Left hindlimb (tissue), 1 donor: Measurements from ENCODE around the gene STX8.

Experiments
- DNase-seq: peaks from one replicate; pipeline ENCODE4 v3.0.0-alpha.2; 2018

STX8 gene

DNA sequence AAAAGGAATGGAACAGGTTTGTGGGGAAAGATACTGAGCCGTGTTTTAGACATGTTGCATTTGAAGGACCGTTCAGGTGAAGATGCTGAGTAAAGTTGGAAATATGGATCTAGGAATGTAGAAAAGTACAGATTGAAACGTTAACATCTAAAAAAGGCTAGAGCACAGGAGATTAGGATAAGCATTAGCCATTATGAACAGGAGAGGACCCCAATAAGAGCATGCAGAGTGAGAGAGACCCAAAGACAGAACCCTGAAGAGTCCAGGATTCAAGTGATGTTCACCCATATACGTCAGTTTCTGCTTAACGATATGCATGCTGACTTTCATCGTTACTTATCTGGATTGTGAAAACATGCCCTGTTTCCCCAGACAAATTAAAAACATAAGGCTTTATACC, 140.5 kb downstream of the STX8 start:
- DNase-seq = no peak

DNA sequence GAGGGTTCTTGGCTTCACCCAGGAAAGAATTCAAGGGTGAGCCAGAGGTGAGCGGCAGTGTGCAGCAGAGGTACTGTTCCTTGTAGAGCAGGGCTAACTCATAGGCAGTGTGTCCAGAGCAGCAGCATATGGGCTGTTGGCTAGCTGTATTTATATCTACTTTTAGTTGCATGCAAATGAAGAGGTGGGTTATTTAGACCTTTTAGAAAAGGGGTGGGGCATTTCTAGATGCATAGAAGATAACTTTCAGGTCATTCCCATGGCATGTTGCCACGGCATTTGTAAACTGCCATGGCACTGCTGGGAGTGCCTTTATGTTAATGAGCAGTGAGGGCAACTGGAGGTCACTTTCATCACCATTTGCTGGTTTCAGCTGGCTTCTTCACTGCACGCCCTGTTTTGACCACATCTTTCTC, 141.0 kb downstream of the STX8 start:
- no peak for DNase-seq

DNA sequence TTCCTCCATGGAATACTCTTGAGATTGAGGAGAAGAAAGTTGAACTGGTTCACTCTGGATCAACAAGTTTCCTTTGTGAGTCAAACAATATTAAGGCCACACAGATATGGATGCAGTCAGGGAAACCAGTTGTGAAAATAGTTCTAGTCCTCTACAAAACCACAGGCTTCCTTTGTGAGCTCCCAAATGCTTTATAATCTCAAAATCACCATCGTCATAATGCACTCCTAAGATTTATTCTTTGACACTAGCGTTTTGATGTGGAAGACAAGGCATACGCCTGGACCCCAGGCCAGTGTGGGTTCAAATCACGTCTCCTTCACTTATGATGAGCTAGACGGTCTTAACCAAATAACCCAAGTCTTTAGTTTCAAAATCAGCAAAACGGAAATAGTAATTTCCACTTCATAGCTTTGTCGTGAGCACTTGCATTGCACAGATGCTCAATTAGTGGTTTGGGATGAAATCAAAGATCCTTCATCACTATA, 142.6 kb downstream of the STX8 start:
- no peak for DNase-seq

DNA sequence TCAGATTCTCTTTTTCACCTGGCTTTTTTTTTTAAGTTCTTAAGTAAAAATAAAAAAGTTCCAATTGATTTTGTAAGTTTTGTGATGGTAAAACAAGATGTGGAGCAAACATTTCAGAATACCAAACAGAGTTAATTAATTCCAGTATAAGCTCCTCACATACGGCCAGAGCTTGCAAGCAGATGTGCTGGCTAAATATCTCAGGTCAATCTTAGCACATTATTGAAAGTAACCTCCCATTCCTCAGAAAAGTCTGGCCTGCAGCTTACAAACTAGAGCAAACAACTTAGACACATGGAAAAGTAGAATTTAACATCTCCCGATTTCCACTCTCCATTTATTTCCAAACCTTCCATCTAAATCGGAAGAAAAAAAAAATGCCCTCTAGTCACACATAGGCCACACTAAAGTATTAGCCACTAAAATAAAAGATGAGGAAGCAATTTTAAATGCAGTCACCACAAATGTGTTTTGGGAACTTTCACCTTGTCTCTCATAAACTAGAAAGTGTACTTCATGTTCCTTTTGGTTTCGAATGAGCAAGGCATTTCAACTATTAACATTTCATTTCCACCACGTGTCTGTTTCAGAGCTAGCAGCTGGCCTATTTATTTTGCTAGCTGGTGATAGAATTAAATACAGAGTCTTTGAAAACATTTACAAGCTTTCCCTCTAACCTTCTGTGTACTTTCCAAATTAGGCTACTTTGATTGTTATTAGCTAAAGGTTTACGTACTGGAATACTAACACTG, 143.3 kb downstream of the STX8 start:
- no peak for DNase-seq

DNA sequence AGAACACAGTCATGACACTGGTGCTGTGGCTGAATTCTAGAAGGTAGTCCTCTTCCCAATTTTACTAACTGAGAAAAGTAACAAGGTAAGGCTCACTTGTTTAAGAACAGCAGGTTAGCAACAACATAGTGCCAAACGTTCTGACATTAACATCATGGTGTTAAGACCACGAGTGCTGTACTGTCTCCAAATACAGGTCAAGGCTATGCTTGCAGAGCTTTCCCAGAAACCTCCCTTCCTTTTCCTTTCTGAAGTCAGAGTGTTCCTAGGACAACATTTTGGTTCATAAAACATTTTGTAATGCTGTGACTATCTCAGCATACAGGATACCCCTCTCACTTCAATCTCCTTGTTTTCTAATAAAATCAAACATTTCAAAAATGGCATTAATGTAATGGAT, 144.0 kb downstream of the STX8 start:
- DNase-seq = no peak

DNA sequence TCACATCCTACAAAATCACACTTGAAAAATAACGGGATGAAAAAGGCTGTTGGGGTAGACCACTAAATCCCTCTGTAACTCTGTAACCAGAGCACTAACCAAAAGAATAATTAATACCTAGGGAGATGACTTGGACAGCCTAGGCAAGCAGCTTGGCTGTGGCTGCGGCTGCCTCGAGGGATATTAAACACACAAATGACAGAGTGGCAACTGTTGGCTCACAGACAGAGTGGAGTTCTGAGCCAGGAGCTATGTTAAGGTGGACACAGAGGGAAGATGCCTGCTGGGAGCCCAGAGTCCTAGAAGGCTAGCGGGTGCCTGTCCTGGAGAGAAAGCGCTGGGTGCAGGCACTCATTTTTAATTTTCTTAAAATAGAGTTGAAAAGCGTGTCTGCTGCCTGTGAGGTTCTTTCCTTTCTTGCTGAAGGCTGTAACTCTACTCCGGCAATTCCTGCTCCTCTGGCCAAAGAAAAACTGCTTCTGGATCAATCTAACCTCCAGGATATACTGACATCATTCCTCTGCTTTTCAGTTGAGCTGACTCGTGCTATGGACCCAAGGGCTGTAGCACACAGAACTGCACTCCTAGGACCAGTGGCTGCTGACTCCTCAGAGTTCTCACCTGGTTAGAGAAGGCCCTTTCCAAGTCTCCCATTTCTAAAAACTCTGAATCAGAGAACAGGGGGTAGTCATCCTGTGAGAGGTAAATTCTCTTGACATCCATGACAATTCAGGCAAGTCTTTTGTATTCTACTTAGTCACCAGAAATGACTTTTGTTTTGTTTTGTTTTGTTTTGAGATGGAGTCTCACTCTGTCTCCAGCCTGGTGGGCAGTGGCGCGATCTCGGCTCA, 147.9 kb downstream of the STX8 start:
- peak; percentile 65 for DNase-seq

DNA sequence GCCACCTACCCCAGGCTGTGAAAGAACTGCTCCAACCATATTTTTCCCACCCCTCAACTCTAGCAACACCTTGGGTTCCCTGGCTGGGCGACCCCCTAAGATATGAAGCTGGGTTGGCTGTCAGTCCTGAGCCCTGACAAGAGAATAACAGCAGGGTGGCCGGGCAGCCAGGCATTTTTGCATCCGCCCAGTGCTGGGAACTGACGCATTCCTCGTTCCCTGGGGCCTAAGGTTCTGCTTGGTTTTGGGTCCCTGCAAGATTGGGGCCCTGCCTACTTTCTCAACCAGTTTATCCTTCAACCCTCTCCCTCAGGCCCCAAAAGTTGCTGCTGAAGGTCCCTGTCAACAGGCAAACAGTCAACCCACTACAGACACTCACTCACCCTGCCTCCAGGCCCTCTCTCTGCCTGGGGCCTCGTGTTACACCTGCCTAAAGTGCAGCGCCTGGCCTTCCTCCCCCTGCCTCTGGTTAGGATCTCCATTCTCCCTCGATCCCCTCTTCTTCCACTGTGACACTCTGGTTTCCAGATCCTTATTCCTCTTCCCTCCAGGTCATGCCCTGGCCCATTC, 151.5 kb downstream of the STX8 start:
- no peak for DNase-seq

DNA sequence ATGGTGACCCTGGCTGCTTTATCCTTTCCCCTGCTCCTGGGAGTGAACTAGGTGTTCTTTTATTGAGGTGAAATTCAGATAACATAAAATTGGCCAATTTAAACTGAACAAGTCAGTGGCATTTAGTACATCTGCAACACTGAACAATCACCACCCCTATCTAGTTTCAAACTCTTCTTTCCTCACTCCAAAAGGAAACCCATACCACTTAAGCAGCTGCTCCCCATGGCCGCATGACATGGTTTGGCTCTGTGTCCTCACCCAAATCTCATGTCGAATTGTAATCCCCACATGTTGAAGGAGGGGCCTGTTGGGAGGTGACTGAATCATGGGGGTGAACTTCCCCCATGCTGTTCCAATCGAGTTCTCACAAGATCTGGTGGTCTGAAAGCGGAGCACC, 154.1 kb downstream of the STX8 start:
- no peak for DNase-seq

DNA sequence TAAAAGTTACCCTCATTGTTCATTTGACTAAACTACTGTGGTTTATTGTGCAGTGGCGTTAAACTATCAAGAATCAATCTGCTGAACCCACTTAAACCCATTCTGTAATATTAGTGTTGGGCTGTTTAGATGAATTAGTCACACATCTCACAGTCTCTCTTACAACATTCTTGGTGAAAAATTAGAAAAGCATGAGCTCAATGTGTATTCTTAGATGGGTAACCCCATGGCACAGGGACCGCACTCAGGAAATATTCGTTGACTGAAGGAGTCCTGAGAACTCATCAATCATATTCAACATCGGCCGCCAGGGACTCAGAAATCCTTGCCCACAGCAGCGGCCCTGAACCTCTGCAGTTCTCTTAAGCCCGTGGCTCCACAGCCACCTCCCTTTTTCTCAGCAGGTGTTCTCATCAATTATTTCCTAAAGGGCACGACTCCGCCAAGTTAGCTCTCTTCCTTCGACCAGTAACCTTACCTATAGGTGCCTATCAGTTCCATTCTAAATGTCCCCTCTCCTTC, 155.6 kb downstream of the STX8 start:
- no peak for DNase-seq

DNA sequence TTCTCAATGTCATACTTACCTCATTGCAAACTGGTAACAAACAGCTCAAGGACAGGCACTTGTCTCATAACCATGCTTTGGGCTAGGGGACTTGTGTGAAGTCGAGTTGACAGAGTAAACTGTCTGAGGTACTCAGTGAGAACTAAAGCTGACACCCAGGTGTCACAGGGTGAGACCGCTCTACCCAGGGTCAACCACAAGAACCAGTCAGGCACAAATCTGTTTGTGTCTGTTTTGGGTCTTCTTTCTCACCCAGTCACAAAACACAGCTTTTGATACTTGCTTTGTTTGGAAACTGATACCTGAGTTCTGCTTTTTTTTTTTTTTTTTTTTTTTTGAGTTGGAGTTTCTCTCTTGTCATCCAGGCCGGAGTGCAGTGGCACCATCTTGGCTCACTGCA, 161.1 kb downstream of the STX8 start:
- no peak for DNase-seq

DNA sequence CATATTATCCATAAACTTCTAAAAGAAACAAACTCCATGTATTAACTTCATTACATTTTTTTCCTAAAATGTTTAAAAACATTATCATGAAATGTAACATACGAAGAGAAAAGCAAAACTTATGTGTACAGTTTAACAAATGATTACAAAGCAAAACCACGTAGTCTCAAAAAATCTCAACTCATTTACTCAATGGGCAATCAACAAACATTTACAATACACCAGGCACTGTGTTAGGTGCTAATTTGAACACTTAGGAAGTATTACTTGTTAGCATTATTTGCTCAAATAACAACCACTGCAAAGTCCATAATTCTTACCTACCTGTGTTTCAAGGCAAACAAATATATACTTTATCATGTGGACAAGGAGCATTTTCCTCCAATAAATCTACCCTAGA, 164.9 kb downstream of the STX8 start:
- DNase-seq = no peak

DNA sequence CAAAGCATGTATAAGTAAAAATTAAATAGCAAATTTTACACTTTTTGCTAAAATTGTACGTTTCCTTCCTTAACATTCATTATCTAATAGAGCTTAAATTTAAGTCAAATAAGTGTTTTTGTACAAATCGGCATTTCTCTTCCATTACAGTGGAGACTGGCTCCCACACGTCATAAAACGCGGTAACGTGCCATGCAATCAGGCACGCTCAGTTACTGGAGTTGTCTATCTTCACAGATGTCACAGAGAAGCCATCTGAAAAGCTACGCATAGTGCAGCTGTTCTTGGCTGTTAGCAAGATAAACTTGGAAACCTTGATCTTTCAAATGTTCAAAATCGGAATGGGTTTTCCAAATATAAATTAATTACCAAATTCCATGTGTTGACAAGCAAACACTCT, 165.3 kb downstream of the STX8 start:
- no peak for DNase-seq

DNA sequence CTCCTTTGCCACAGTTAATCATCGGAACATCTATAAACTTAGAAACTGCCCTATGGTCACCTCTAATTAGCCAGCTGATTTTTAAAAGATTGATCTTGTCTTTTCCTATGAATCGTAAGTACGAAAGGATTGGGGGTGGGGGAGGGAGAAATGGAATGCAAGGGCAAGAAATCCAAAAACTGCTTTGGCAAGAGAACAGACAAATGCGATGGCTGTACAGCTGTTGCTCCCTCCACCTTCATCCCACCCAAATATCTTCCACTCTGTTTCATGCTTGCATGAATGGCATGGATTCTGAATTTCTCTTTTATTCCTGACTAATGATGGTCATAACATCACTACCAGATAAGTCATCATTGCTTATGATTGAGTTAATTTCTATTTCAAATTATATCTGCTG, 165.7 kb downstream of the STX8 start:
- no peak for DNase-seq

DNA sequence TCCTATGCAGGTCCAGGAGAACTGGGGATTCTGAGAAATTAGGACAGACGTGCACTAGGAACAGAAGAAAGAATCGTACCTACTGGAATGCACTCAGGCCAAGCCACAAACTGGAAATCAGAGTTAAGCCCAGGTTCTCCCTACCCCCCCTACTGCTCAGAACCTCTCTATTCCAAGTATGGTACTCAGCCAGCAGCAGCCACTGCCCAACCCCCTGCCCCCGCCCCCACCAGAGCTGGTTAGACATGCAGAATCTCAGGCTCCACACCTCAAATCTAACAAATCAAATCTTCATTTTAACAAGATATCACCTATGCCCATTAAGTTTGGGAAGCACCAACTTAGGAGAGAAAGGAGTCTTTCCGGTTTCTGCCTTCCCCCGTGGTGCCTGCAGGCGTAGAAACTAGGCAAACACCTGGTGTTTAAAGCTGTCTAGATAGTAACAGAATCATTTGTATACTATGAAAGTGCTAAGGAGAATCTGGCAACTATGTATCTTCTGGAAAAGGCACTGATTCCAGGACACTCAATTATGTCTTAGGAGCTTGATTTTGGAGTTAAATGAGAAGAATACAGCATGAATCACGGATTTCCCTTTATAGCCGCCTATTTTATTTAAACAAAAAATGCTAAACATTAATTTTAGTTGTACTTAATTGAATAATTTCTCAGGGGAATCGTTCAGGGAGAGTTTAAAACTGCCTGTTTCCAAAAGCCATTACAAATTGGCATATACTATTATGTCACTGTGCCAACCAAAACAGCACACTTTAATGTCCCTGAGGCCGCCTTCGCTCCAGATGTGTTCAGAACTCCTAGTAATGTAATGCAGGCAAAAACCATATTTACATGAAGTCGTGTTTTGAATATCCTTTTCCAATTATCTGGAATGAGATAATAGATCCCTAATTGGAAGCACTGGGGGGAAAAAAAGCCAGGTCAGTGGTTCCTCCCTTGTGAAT, 166.5 kb downstream of the STX8 start:
- DNase-seq = peak; percentile 55

DNA sequence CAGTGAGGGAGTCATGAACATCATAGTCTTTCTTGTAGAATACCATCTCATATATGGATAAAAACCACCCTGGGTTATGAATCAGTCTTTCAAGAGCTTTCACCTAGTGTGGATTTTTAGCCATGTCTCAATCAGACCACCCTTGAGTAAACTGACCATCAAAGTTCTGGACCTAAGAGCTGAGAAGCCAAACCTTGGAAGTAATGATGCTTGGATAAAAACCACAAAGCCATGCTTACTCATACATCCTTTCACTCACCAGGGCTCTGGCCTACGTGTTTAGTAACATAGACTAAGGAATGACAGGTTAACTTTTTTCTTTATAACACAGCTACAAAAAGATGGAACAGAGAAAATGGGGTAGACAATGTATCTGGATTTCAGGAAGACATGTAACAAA, 167.2 kb downstream of the STX8 start:
- DNase-seq = no peak

DNA sequence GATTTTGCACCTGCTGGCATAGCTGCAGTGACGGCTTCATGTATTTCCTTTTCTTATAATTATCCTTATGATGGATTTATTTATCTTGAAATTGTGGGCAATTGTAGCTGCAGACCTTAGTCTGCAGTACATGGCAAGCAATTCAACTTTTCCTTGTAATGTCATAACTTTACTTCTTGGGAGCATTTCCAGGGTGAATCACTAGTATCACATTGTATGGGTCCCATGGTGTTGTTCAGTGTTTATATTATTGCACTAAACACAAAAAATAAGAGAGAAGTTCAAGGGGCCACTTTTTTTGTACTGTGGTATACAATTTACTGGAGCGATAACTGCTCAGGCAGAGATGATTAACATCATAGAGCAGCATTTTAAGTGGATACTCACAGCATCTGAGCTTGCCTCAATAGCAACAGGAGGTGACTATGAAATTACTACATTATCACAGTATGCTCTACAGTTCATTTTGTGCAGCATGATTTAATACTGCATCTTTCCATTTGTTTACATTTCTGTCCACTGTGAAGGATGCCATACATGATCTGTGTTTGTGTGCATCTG, 169.5 kb downstream of the STX8 start:
- DNase-seq = no peak

DNA sequence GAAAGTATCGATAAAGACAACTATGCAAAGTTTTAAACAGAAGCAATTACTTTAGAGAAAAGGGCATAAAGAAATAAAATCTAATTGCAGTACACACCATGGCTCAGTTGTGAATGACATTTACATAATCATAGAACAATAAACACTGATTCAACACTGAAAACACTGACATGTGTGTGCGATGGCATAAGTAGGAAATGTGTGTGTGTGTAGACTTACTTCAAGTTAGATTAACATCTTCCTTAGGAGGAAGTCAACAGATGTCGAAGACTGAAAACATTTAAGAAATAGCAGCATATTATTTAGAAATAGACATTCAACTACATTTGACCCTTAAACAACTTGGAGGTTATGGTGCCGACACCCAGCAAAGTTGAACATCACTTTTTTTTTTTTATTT, 172.4 kb downstream of the STX8 start:
- DNase-seq = no peak

DNA sequence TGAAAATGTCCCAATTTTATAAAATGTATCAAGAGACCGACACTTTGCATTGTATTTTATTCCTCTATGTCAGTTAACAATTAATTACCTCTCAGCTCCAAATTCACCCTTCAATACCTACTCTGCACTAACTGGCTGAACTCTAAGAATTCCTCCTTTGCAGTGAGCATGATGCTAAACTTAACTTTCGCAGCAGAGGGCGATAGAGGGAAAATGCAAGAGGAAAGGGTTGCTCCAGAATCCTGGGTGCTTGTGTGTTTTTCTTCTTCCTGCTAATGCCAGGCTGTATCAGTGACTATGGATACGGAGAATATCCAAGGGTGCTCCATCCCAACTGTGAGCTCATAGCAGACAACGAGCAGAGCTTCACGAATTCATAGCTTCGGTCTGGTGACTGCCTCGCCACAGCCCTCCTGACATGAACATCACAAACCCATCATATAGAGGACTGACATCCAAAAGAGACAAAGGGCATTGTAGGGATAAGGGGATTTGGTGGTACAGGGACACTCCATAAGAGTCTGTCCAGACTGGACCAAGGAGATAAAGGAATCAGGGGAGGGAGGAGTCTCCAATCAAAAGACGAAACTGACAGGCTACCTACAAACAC, 172.9 kb downstream of the STX8 start:
- no peak for DNase-seq

DNA sequence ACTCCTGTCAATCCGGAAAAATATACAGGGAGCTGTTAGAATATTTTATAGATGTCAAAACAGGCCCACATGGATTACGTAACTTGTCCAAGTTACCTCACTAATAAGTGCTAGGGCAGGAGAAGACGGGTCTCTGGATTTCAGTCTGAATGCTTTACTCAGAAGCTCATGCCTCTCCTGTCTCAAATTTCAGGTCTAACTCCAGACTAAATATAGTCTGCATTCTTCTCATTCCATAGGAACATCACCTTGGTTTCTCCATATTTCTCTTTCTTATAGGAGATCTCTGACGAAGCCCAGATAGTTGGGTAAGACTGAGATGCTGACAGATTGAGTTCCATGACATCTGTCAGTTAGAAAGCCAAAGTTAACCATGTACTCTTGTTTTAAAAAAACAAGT, 174.2 kb downstream of the STX8 start:
- DNase-seq = no peak

DNA sequence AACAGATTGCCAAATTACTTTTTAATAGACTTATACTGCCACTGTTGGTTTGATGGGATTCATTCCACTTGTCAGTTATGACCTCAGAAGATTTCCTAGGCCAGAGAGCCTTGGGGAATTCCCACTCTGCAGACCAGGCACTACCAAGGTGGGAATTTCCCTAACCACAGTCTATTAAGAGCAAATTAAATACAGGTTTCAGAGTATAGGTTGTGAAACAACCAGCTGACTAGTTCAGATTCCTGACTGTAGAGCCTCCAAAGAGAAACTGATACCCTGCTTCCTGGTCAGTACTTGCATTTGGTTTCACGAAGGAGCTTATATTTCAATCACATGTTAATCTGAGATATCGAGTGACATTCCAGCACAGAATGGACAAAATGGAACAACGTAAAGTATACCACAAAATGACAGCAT, 186.5 kb downstream of the STX8 start:
- DNase-seq = no peak

DNA sequence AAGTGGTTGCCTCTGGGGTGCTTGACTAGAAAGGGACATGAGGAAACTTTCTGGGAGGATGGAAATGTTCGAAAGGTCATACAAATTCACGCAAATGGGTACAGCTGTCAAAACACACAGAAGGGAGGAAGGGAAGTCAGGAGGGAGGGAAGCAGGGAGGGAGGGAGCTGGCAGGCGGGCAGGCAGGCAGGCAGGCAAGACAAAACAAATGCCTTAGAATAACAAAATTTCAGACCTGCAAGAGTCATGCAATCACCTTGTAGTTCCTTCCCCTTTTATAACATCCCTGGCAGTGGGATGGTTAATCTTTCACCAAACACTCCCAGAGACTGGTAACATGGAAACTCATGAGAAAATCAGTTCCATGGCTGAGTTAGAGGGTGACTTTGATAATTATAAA, 189.2 kb downstream of the STX8 start:
- DNase-seq = no peak

DNA sequence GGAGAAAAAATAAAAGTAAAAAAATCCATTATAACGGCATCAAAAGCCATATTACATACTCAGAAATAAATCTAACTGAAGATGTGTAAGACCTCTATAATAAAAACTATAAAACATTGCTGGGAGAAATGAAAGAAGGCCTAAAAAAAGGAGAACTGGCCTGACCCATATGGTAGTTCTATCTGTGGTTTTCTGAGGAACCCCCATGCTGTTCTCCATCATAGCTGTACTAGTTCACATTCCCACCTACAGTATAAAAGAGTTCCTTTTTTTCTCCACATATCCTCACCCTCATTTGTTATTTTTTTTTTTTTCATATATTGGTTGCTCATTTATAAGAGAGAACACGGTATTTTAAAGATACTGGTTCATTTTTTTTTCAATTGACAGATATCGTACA, 191.8 kb downstream of the STX8 start:
- no peak for DNase-seq
